Hematopoietic multipotent progenitor cell treated with erythropoietin and hydrocortisone succinate and interleukin-3 and kit ligand, for 4 days (in vitro differentiated cells): ENCODE data around the gene NFX1.
"Not testable (repeated sequence)": the region's sequence is repeated elsewhere in the genome, so short reads cannot be mapped to it uniquely, and the experiment has no call there.

Experiments used
- DNase-seq: peaks from one replicate; pipeline ENCODE4 v3.0.0-alpha.2; 2015

The NFX1 gene

DNA sequence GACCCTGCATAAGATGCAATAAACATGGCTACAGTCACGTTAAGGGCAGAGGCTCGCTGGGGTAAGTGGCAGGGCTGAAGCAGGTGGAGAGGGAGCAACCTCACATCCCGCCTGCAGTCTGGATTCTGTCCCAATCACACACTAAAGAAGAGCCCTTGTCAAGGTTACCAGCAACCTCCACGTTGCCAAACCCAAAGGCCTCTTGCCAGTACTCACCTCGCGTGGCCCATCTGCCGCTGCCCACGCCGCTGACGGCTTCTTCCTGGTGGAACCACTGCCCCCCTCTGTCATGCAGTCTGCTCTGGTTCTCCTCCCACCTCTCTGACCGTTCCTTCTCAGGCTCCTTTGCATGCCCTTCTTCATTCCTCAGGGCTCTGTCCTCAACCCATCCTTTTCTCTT, 103.3 kb downstream of the NFX1 start:
- DNase-seq, result no peak

DNA sequence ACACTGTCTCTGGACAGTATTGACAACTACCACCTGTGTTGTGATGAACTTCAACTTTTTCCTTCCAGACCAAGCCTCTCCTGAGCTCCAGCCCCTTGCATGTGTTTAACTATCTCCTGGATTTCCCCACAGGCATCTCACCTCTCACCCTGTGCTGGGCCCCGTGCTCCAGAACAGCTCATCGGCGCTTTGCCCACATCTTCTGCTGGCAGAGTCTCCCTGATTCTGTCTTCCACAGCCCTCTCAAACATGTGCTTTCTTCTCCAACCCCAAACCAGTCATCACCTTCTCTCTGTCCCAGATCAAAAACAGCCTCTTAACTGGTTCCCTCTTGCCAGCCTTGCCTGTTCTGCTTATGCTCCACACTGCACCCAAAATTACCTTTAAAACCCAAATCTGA, 103.7 kb downstream of the NFX1 start:
- DNase-seq, result not testable (repeated sequence)

DNA sequence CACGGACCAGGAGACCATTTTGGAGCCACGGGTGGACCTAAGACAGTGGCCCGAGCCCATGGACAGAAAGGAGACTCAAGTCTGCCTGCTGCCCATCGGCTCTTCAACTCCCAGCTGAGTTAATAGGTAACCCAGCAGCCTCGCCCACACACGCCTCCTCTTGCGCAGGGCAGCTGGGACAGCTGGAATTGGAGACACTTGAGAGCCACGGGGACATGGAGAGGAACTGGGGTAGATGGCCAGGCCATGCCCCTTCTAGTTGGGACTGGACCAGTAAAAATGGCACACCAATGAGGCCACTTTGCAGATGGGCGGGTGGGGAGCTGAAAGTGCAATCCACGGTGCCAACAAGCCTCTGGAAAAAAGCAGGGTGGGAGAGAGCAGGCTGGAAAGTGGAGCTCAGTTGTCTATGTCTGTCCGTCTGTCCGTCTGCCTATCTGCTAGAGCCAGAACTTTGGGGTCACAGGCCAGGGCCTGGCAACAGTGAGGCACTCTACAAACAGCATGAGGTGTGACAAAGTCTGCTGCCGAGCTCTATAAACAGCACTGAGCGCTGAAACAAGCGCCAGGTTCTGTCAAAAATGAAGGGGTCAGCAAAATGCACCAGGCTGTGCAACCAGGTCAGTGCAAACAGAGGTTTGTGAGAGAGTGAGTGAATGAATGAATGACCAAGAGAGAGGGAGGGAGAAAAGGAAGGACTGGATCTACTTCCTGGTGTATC, 105.0 kb downstream of the NFX1 start:
- not testable (repeated sequence) for DNase-seq

DNA sequence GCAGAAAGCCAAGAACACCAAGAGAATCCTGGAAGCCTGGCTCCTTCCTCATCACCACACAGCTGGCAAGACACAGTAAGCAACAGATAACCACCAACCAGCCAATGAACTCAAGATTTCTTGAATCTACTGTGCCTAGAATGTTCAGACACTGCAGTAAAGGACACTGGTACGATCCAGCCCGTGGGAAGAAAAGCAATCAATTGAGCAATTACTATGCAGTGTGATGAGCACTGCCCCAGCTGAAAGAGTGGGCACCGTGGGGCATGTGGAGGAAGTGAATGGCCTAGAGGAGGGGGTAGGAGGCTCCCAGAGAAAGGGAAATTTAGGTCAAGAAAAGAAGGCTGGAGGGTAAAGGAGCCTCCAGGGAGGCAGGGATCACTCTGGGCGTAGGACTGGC, 107.5 kb downstream of the NFX1 start:
- DNase-seq, result not testable (repeated sequence)

DNA sequence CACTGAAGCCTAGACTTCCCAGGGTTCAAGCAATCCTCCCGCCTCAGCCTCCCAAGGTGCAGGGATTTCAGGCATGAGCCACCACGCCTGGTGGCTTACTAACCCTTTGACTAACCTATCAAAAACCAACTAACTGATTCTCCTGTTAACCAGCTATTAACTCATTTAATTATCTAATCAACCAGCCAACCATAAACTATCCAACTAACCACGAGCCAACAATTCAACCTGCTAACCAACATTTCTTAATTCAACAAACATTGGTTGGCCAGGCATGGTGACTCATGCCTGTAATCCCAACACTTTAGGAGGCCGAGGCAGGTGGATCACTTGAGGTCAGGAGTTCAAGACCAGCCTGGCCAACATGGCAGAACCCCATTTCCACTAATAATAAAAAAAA, 108.7 kb downstream of the NFX1 start:
- DNase-seq, result not testable (repeated sequence)

DNA sequence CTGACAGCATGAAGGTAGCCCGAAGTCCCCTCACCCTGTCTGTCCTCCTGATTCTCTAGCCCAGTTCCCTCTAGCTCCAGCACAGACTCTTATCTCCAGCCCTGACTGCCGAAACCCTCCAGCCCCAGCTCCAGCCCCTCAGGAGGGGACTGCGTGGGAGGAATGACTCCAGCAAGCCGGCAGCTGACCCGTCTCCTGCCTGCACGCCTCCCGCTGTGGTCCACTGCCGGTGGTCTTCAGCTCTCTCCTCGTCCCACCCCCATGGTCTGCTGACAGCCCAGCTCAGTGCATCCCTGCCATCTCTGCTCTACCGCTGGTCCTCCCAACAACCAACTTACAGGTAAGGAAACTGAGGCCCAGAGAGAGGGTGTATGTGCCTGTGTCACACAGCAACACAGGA, 111.5 kb downstream of the NFX1 start:
- not testable (repeated sequence) for DNase-seq

DNA sequence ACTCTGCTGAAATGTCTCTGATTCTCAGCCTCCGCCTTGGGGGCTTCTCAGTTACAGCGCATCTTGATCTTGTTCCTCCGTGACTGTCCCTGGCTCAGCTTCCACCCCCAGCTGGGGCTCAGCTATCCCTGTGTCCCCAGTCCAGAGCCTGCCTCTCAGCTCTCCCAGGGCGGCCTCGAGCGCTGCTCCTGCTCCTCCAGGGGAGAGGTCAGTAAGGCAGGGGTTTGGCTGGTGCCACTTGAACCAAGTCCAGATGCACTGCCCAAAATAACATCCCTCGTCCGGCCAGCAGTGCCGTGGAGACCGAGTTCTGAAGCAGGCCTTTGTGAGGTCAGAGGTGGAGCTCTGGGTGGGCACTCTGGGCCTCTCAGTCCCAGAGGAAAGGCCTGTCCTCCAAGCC, 112.1 kb downstream of the NFX1 start, which contains the start of gene AQP7:
Gene AQP7 (minus strand): TSS at position 198 of the 400 bp plus-strand sequence. CDS start 1,306 bp downstream, outside the sequence.
- not testable (repeated sequence) for DNase-seq

DNA sequence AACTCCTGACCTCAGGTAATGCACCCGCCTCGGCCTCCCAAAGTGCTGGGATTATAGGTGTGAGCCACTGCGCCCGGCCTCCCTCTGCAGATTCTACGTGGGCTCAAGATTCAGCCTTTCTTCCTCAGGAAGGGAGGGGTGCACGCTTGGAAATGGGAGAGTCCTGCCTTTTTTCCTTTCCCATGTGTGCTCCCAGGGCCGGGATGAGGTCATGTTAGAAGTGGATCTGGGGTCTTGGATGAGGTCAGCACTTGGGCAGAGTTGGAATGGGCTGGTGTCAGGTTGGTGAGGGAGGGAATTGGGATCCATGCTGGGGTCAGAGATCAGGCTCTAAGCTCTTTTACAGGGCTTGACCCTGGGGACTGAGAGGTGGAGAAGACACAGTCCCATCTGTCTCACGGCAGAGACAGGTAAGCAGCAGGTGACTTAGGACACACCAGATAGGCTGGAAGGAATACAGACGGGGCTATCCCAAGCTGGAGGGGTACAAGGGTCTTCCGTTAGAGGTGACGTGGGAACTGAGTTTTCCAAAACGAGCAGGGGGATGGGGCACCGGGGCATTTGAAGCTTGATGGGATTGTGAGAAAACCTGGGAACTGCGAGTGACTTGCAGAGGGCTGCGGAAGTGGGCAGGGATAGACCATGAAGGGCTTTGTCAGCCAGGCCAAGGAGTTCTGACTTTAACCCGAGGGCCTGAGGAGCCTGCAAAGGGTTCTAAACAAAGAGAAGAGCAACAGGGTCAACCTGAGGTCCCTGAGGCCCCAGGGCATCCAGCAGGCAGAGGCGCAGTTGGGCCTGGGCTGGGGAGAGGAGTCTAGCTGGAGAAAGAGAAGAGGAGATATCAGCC, 113.8 kb downstream of the NFX1 start:
- no peak for DNase-seq

DNA sequence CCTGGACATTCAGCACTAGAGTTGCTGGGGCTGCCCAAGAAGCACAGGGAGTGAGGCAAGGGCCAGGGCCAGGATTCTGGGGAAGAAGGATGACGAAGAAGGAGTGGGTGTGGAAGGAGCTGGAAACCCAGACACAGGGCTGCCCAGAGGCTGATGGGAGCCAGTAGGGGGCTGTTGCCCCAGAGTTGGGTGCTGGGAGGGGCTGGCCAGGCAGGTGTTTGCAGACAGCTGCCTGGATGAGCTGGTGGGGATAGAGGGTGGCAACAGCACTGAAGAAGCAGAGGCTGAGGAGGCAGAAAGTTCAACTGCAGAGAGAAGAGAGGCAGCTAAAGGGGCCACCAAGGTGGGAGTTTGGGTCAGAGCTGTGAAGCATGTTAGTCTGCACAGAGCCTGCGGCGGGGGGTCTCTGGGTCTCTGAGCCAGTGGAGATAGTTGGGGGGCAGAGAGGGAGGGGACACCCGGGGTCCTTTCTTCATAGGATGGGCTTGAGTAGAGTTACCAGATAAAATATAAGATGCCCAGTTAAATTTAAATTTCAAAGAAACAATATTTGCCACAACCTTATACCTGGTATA, 114.6 kb downstream of the NFX1 start:
- DNase-seq, result no peak

DNA sequence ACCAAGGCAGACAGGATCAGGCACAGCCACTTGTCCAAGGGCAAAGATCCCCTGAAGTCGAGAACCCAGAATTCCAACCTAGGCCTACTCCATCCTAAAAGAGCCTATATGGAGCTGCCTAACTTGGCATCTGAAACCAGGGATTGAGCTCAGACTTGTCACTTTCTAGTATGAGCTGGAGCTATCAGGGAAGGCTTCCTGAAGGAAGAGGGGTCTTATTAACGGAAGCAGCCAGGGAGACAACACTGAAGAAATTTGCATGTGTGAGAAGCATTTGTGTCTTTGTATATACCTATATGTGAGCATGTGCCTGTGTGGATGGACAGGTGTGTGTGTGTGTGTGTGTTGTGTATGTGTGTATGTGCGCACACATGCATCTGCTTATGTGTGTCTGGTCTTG, 116.7 kb downstream of the NFX1 start:
- DNase-seq, result no peak

DNA sequence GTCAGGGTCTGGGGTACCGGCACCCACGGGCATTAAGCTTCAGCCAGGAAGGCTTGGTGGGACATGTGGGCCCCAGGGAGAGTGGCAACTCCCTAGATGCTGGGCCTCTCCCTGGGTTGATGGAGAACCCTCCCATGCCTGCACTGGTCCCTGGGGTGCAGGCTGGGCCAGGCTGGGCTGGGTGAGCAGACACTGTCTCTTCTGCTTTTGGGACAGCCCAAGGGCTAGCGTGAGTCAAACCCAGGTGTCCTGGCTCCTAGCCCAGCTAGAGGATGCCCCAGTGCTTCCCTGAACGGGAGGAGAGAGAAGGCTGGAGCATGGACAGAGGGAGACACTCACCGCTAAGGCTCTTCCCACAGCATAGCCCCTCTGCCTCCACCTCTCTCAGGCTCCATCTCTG, 117.8 kb downstream of the NFX1 start:
- no peak for DNase-seq

DNA sequence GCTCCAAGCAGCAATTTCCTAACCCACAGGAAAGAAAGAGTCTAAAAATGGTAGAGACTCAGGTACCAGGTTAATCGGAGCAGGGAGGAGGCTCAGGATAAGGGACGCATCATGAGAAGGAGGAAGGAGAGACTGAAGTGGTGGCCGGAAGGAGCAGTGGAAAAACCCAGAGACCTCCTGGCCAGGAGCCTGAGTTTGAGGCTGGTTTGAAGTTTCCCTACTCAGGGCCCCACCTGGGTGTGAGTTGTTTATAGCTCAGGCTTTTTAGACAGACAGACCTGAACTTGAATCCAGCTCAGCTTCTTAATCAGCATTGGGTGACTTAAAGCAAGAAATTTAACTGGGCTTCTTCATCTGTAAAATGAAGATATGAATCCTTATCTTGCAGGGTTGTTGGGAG, 124.0 kb downstream of the NFX1 start:
- DNase-seq, result peak; percentile 32

DNA sequence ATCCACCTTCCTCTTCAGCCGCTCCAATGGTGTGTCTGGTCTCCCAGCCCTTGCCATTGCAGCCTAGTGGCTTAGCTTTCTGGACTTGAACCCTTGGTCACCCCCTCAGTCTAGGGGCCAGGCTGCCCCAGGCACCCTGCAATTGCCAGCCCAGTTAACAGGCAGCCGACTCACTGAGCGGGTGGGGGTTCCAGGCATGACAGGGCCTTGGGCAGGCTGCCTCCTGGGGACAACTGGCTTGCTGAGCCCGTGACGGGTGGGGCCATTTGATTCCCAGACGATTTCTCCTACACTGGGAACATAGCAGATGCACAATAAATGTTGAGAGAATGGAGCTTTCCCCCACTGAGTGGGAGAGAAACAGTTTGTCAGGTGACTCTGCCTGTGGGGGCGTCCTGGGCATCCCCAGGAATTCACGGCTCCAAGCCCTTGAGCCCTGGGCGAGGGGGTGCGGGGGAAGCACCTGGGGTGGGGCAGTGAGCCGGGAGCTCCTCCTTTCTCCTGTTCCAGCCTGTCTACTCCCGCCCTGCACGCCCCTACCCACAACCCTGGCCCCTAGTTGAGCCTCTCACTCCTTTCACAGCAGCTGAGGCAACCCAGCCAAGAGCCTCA, 124.7 kb downstream of the NFX1 start:
- no peak for DNase-seq

DNA sequence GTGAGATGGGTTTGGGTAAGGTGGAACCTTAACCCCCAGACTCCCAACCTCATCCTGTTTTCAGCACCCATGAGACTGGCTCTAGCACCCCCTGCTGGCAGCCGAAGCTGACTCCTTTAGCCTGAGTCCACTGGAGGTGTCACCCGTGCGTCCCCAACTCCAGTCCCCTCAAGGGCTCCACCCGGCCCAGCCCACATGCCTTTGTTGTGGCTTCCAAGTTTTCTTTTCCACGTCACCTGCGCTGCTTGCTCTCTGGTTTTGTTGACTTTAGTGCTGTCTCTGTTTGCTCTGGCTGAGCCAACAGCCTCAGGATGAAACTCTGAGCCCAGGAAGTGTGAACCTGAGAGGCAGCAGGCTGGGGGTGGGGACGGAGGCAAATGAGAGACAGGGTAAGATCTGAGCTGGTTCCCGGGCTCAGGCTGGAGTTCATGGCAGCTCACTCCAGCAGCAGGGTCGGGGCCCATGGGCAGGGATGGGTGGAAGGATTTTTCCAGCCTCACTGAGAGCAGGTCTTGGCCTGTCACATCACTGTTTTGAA, 125.3 kb downstream of the NFX1 start:
- DNase-seq, result peak; percentile 79

DNA sequence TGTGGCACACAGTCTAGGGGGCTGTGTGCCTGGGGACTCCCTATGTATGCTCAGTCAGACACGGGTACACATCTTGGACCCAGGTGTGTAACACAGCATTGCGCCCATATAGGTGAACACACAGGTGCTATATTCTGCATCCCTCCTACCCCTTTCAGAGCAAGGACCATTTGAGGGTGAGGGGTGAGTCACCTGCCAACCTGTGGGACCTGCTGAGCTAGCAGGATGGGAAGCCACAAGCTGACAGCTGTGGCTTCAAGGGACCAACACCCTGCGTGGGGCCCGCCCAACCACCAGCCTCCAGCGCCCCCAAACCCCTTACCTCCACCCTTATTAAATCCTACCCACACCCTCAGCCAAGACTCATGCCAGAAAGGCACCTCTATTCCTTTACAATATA, 126.7 kb downstream of the NFX1 start:
- DNase-seq, result no peak

DNA sequence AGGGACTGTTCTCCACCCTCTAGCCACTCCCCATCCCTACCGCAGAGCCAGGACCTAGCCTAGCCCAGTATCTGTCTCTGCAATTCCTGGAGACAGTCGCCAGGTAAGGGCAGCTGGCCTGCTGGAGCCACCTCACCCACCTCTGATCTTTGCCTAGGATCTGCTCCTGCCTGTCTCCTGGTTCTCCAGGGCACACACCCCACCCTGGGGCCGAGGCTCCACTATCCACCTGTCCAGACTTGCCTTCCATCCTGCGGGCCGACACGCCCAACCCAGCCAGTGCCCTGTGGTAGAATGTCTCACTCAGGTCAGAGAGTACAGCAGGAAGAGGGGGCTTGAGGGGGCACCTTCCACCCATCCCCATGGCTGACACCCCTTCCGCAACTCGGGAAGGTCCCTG, 127.8 kb downstream of the NFX1 start:
- DNase-seq, result no peak

DNA sequence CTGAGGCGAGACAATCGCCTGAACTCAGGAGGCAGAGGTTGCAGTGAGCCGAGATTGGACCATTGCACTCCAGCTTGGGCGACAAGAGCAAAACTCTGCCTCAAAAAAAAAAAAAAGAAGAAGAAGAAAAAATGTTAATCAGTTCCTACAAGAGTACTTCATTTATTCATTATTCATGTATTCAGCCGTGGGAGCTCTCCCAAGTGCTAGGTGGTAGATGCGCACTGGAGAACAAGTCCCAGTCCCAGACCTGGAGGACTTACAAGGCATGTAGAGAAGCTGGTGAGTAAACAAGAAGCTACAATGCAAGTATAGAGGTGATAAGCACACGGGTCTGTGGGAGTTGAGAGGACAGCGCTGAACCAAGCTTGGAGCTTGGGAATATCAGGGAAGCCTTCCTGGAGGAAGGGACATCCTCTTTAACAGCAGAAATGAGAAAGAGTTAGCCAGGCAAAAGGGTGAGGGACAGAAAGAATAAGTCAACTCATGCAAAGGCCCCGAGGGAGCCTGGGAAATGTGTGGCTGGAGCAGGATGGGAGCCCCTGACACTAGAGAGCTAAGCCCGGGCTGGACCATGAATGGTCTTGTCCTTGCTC, 129.5 kb downstream of the NFX1 start:
- DNase-seq, result no peak
